ENCODE measurements around the gene UGCG. TPM values are rescaled to one million over a fixed set of nuclear protein-coding genes. Genes with fewer than 3 reads are reported as not detected.

Gene UGCG
- total RNA-seq, 4 donors from 2014 or later, result 31.4 to 131 (median 46.7) TPM

GRCh38 chr9:111909444-111909843, 12.8 kb downstream of the UGCG start:
- H3K4me3 ChIP-seq, result no peak overlapping the region
- 52 to 58% methylated on average over 3 of the region's 3 CpGs for WGBS, 2 donors

DNA sequence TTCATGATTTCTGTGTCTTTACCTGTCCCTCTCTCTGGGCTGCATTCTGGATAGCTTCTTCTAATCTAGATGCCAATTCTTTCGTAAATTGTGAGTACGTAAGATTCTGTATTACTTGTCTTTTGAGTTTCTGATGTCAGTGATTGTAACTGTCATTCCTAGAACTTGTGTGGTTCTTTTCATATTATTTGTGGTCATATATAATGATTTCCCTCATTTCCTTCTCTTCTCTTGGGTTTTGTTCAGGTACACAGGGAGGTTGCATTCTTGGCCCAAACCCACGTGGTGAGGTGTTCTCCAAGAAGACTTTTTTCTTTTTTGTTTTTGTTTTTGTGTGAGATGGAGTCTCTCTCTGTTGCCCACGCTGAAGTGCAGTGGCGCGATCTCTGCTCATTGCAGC, 13.8 kb downstream of the UGCG start:
- no peak overlapping the region for H3K27ac ChIP-seq
- 63 to 72% methylated on average over 6 of the region's 6 CpGs for WGBS, 2 donors
- intact Hi-C loops (cut with DNase I), result no loop called here

More at GRCh38 chr9:111909444-111909843, 12.8 kb downstream of the UGCG start:
- no peaks in the 10 kb centered on the region for H3K27me3 ChIP-seq
- H3K36me3 ChIP-seq, result peaks cover 0 to 11% (median 0%) of the 10 kb centered on the region in 3 donors
- H3K27ac ChIP-seq, result no peak overlapping the region
- H3K9me3 ChIP-seq, result no peaks in the 10 kb centered on the region
- intact Hi-C loops (cut with DNase I), result no loop called here
- DNase-seq, result no peak
- TF ChIP-seq CTCF (IDR thresholded peaks at IDR 0.05), result no peak
- no peak for TF ChIP-seq POLR2A (IDR thresholded peaks at IDR 0.05)
- H3K4me1 ChIP-seq, result peaks cover 9 to 90% (median 30%) of the 10 kb centered on the region in 3 donors

DNA sequence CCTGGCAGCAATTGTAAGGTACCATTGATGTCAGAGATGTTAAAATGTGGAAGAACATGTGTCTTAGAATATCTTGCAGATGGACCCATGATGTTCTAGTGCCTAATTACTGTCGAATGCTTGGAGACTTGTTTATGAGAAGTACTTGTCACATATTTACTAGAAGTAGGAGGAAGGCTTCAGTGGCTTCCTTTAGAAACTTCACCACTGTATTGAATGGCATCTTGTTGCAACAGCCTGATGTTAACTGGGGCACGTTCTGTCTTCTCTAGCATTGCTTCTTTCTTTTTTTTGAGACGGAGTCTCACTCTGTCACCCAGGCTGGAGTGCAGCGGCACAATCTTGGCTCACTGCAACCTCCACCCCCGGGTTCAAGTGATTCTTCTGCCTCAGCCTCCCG, 16.5 kb downstream of the UGCG start:
- Histone ChIP-seq H3K27ac (no peak overlapping the region), H3K4me1 (peaks cover 6 to 88% (median 30%) of the 10 kb centered on the region in 3 donors), H3K9me3 (no peaks in the 10 kb centered on the region), H3K4me3 (no peak overlapping the region), H3K36me3 (peaks cover 0 to 31% (median 0%) of the 10 kb centered on the region in 3 donors), H3K27me3 (no peaks in the 10 kb centered on the region)
- DNase-seq, result no peak
- intact Hi-C loops (cut with DNase I), result no loop called here
- WGBS, 2 donors, result 72 to 74% methylated on average over 6 of the region's 6 CpGs
- TF ChIP-seq POLR2A (IDR thresholded peaks at IDR 0.05), result no peak
- no peak for TF ChIP-seq CTCF (IDR thresholded peaks at IDR 0.05)

More for the DNA sequence above, 13.8 kb downstream of the UGCG start:
- no peak for DNase-seq
- TF ChIP-seq POLR2A (IDR thresholded peaks at IDR 0.05) (no peak), CTCF (IDR thresholded peaks at IDR 0.05) (no peak)
- Histone ChIP-seq H3K4me3 (no peak overlapping the region), H3K27me3 (no peaks in the 10 kb centered on the region), H3K4me1 (peaks cover 8 to 90% (median 28%) of the 10 kb centered on the region in 3 donors), H3K36me3 (peaks cover 0 to 19% (median 0%) of the 10 kb centered on the region in 3 donors), H3K9me3 (no peaks in the 10 kb centered on the region)

DNA sequence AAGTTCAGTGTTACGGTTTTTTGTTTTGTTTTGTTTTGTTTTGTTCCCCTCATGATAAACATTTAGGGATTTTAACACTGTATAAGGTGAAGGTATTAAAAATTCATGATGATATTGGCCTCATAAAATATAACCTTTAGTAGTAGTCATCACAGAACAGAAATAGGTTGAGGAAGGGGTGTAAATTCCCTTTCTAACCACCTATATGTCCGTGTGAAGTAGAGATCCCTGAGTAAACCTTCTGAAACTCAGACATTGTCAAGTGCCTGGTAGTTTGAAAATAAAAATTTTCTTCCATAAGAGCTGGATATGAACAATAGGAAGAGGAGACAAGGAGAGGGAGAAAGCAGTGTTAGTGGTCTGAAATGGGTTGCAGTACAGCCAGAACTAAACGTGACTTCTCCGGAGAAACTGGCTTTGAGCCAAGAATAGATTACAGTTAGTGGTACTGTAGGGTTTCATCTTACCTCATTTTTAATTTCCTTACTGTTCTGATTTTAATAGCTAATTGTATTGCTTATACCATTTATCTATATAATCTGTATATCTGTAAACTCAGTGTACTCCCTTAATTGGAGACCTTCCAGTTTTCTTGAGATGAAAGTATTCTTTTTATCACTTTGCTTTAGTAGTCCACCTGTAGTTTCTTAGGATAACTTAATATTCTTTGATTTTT, 18.3 kb downstream of the UGCG start:
- WGBS, 2 donors, result 39 to 41% methylated on average over 4 of the region's 4 CpGs
- H3K4me1 ChIP-seq, result peaks cover 0 to 70% (median 15%) of the 10 kb centered on the region in 3 donors
- H3K4me3 ChIP-seq, result no peak overlapping the region
- no peak for DNase-seq
- no peaks in the 10 kb centered on the region for H3K9me3 ChIP-seq
- TF ChIP-seq POLR2A (IDR thresholded peaks at IDR 0.05) (no peak), CTCF (IDR thresholded peaks at IDR 0.05) (no peak)
- H3K36me3 ChIP-seq, result peaks cover 0 to 49% (median 5%) of the 10 kb centered on the region in 3 donors
- intact Hi-C loops (cut with DNase I), result no loop called here
- H3K27me3 ChIP-seq, result no peaks in the 10 kb centered on the region
- no peak overlapping the region for H3K27ac ChIP-seq

DNA sequence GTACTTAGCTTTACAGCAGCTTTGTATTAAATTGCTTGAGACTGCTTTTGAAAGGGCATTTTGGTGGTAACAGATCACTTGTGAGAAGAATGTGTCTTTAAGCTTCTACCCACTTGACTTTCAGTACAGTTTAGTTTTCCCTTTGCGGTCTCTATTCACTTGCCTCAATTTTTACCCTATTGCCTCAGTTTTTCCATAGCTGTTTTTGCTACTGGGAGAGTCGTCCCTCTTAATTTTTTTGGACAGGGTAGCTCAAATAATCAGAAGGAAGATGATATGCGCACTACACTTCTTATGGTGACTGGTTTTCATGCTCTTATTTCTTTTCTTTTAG, 18.8 kb downstream of the UGCG start:
- intact Hi-C loops (cut with DNase I), result no loop called here
- H3K4me1 ChIP-seq, result peaks cover 0 to 65% (median 11%) of the 10 kb centered on the region in 3 donors
- H3K27ac ChIP-seq, result no peak overlapping the region
- 75 to 87% methylated on average over 3 of the region's 3 CpGs for WGBS, 2 donors
- H3K27me3 ChIP-seq, result no peaks in the 10 kb centered on the region
- no peaks in the 10 kb centered on the region for H3K9me3 ChIP-seq
- H3K4me3 ChIP-seq, result no peak overlapping the region
- no peak for TF ChIP-seq CTCF (IDR thresholded peaks at IDR 0.05)
- TF ChIP-seq POLR2A (IDR thresholded peaks at IDR 0.05), result no peak
- H3K36me3 ChIP-seq, result peaks cover 0 to 54% (median 5%) of the 10 kb centered on the region in 3 donors
- no peak for DNase-seq

All from esophagus squamous epithelium (tissue), 5 donors.